ENCODE measurements around the gene NUDT9.

DNA sequence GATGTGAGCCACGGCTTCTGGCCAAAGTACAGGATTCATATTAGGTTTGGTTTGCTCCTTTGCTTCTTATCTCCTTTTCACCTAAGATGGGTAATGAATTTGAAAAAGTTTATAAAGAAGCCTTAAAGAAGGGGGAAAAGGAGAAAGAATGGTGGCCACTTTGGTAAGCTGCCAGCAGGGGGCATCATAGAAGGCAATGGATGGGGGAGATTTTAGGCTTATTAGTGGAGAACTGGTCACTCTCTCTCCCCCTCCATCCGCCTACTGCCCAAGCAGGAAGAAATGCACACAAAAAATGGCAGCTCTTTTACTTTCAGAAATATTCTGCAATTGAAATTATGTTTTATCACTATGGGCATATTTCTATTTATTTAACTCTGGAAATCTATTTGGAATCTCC, 74.8 kb downstream of the NUDT9 start:
- TF ChIP-seq, protein P1, sequence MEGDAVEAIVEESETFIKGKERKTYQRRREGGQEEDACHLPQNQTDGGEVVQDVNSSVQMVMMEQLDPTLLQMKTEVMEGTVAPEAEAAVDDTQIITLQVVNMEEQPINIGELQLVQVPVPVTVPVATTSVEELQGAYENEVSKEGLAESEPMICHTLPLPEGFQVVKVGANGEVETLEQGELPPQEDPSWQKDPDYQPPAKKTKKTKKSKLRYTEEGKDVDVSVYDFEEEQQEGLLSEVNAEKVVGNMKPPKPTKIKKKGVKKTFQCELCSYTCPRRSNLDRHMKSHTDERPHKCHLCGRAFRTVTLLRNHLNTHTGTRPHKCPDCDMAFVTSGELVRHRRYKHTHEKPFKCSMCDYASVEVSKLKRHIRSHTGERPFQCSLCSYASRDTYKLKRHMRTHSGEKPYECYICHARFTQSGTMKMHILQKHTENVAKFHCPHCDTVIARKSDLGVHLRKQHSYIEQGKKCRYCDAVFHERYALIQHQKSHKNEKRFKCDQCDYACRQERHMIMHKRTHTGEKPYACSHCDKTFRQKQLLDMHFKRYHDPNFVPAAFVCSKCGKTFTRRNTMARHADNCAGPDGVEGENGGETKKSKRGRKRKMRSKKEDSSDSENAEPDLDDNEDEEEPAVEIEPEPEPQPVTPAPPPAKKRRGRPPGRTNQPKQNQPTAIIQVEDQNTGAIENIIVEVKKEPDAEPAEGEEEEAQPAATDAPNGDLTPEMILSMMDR (conservative IDR thresholded peaks at IDR 0.05; ENCODE audit: low read depth, low read length), result peak; percentile 47; the same call in 1 of the 2 replicates
- TF ChIP-seq EZH2 (IDR thresholded peaks at IDR 0.05; ENCODE audit: borderline replicate concordance, low read depth, low read length, poor library complexity, severe bottlenecking), result no peak
